Fibroblast of lung (primary cell): Measurements from ENCODE around the gene TWNK. TPM values are rescaled to one million over a fixed set of nuclear protein-coding genes. Genes with fewer than 3 reads are reported as not detected.

ENCODE experiments used
- DNase-seq, 2 donors: peaks; one replicate each; pipeline versions ENCODE4 v3.0.0 to v3.0.0-alpha.2; 2010; ENCODE audit warnings: low read depth in 2 of 2
- H2AFZ ChIP-seq: 2 replicates; pipeline ENCODE4 v1.5.1; 2012; ENCODE audit warnings: low read length, control low read depth, inconsistent platforms
- H3K27ac ChIP-seq: 2 replicates; pipeline ENCODE4 v1.5.1; 2011; ENCODE audit warnings: low read length, control low read depth; ENCODE audit not compliant: insufficient read depth
- H3K27me3 ChIP-seq: 2 replicates; pipeline ENCODE4 v1.5.1; 2011; ENCODE audit warnings: mild to moderate bottlenecking, low read length; ENCODE audit not compliant: control insufficient read depth, insufficient read depth
- H3K36me3 ChIP-seq: 2 replicates; pipeline ENCODE4 v1.5.1; 2011; ENCODE audit warnings: low read length; ENCODE audit not compliant: control insufficient read depth, insufficient read depth
- H3K4me1 ChIP-seq: 2 replicates; pipeline ENCODE4 v1.5.1; 2011; ENCODE audit warnings: low read length; ENCODE audit not compliant: control insufficient read depth, insufficient read depth; ENCODE audit errors: extremely low read depth
- H3K4me2 ChIP-seq: 2 replicates; pipeline ENCODE4 v1.5.1; 2011; ENCODE audit warnings: low read length, control low read depth; ENCODE audit not compliant: insufficient read depth; ENCODE audit errors: extremely low read depth
- H3K4me3 ChIP-seq, 4 experiments: fragments of 200-600 bp in 1 of 4; sonication (generic) in 1 of 4; replicated peaks in 1 of 4; 2 replicates each; pipeline ENCODE4 v1.5.1; 2011 to 2016; ENCODE audit warnings: low read length in 4 of 4, low read depth in 3 of 4, mild to moderate bottlenecking in 3 of 4, control low read depth in 2 of 4, inconsistent platforms in 1 of 4, mixed read lengths in 1 of 4; ENCODE audit not compliant: insufficient read depth in 1 of 4; ENCODE audit errors: control extremely low read depth in 1 of 4
- H3K79me2 ChIP-seq: 2 replicates; pipeline ENCODE4 v1.5.1; 2012; ENCODE audit warnings: mild to moderate bottlenecking, low read length, inconsistent platforms; ENCODE audit not compliant: control insufficient read depth, insufficient read depth
- H3K9ac ChIP-seq: 2 replicates; pipeline ENCODE4 v1.5.1; 2011; ENCODE audit warnings: mild to moderate bottlenecking, low read length, control low read depth; ENCODE audit not compliant: insufficient read depth
- H3K9me3 ChIP-seq: 2 replicates; pipeline ENCODE4 v1.5.1; 2012; ENCODE audit warnings: low read depth, low read length; ENCODE audit not compliant: control insufficient read depth, insufficient read depth
- H4K20me1 ChIP-seq: 2 replicates; pipeline ENCODE4 v1.5.1; 2011; ENCODE audit warnings: low read length; ENCODE audit not compliant: control insufficient read depth, insufficient read depth; ENCODE audit errors: extremely low read depth
- CTCF ChIP-seq, 2 donors: IDR thresholded peaks in 1 of 2; conservative IDR thresholded peaks in 1 of 2; 1 replicate in 1 of 2; 2 replicates in 1 of 2; pipeline ENCODE4 v1.5.1; 2011 to 2012; ENCODE audit warnings: low read length in 2 of 2, control low read depth in 1 of 2, inconsistent platforms in 1 of 2, low read depth in 1 of 2, mild to moderate bottlenecking in 1 of 2
- EZH2 ChIP-seq: IDR thresholded peaks from 2 replicates; pipeline ENCODE4 v1.5.1; 2012; ENCODE audit warnings: low read length, control low read depth, mild to moderate bottlenecking; ENCODE audit errors: missing control alignments
- polyA plus RNA-seq, 2 donors: library from polyadenylated mRNA; depleted of rRNA in 1 of 2; stranded (reverse) in 1 of 2; unstranded in 1 of 2; fragments of >200 nt; gene quantifications; 2 replicates each; pipeline ENCODE4 v1.2.1, GENCODE V29; 2011 to 2012; ENCODE audit warnings: missing spikeins in 1 of 2
- total RNA-seq: library from RNA; depleted of rRNA; stranded (reverse); fragments of >200 nt; gene quantifications from 2 replicates; pipeline ENCODE4 v1.2.1, GENCODE V29; 2014

Gene TWNK
- total and polyA plus RNA-seq, 2 donors (not counting 1 experiment from before 2014, with no cell fraction given), result 3.8 to 6.1 TPM

- H3K4me1 ChIP-seq, result peaks cover 19% of the 10 kb centered on the region
- H3K36me3 ChIP-seq, result peaks cover 6% of the 10 kb centered on the region
- H3K4me2 ChIP-seq, result peak overlapping the region; percentile 99
- peak overlapping the region; percentile 96 for H3K27ac ChIP-seq
- no peaks in the 10 kb centered on the region for H3K27me3 ChIP-seq
- H3K9me3 ChIP-seq, result no peaks in the 10 kb centered on the region
- no peaks in the 10 kb centered on the region for H4K20me1 ChIP-seq
- no peak for DNase-seq
- peaks cover 19% of the 10 kb centered on the region for H3K79me2 ChIP-seq
- peak overlapping the region; percentile 60 for H2AFZ ChIP-seq
- peak overlapping the region; percentile 95 for H3K9ac ChIP-seq
- no peak for TF ChIP-seq EZH2
- H3K4me3 ChIP-seq, result peak overlapping the region; percentile 73 to 98 (median 84)
Observed at GRCh38 chr10:100996678-100997359, 9.5 kb downstream of the TWNK start.

- Histone ChIP-seq H3K27me3 (no peaks in the 10 kb centered on the region), H3K79me2 (peaks cover 27% of the 10 kb centered on the region), H2AFZ (peak overlapping the region; percentile 60), H3K9ac (peak overlapping the region; percentile 95), H3K4me3 (peak overlapping the region; percentile 73 to 98 (median 84)), H3K27ac (peak overlapping the region; percentile 96), H3K36me3 (peaks cover 10% of the 10 kb centered on the region), H3K4me2 (peak overlapping the region; percentile 99), H3K4me1 (peaks cover 26% of the 10 kb centered on the region), H3K9me3 (no peaks in the 10 kb centered on the region), H4K20me1 (no peaks in the 10 kb centered on the region)
- DNase-seq, result peak; percentile 57 to 80
- peak; percentile 73 to 81 for TF ChIP-seq CTCF (conservative IDR thresholded peaks at IDR 0.05 in 1 of 2, IDR thresholded peaks at IDR 0.05 in 1 of 2; ENCODE audit: low read depth in 1 of 2, low read length in 2 of 2)
- no peak for TF ChIP-seq EZH2
Observed at GRCh38 chr10:100997360-100998182, 10.2 kb downstream of the TWNK start.

GRCh38 chr10:100998183-100998990, 11.0 kb downstream of the TWNK start:
- Histone ChIP-seq H3K9me3 (no peaks in the 10 kb centered on the region), H3K4me2 (peak overlapping the region; percentile 99), H3K4me1 (peaks cover 27% of the 10 kb centered on the region), H3K9ac (peak overlapping the region; percentile 95), H3K27ac (peak overlapping the region; percentile 96), H3K36me3 (peaks cover 15% of the 10 kb centered on the region), H3K27me3 (no peaks in the 10 kb centered on the region), H2AFZ (peak overlapping the region; percentile 2), H3K4me3 (peak overlapping the region; percentile 73 to 98 (median 84)), H3K79me2 (peaks cover 35% of the 10 kb centered on the region), H4K20me1 (peaks cover 2% of the 10 kb centered on the region)
- DNase-seq, result peak; percentile 83 to 87
- TF ChIP-seq CTCF (conservative IDR thresholded peaks at IDR 0.05 in 1 of 2, IDR thresholded peaks at IDR 0.05 in 1 of 2; ENCODE audit: low read depth in 1 of 2, low read length in 2 of 2) (no peak), EZH2 (no peak)
